ENCODE results near the gene ZNF732. TPM values are rescaled to one million over a fixed set of nuclear protein-coding genes. Genes with fewer than 3 reads are reported as not detected.

Gene ZNF732
- 1.6 and 2.0 TPM in 2 replicates for total RNA-seq

DNA sequence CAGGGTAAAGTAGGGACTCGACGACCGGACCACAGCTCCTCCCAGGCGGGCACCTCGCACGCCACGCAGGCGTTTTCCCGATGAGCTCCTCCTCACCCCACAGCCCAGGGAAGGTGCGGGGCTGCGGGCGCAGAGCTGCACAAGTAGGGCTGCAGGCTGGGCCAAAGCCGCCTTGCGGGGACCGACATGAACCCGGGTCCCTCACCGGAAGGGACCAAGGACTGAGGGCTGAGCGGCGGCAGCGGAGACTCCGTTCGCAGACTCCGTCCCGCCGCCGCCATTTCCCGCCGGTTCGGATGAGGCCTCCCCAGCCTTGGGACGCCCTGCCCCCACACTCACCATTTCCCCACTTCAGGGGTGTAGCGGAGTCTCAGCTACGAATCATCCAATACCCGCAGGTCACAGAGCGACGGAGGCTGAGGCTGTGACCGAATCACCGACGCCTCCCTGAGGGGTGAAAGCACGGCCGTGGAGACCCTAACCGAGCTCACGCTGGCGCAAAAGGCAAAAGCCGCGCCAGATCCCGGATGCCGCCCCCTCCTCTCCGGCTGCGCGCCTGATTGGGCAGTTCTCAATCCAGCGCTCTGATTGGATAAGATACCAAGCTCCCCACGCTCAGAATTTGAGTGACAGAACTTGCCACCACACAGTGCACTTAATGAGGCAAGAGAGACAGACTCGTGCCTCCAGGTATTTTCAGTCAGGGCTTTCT, at the start of gene ZNF732:
ZNF732 (minus strand) TSS at position 506 of the 712 bp plus-strand sequence; CDS start at position 342, 164 bp downstream.

GRCh38 chr4:337143-337931, 32.1 kb upstream of the ZNF732 start, which contains the start of gene ZNF141:
Gene ZNF141 (plus strand): TSS chr4:337814. CDS start chr4:337984, 170 bp downstream.

Other genes with a start within 250 kb of the ZNF732 start
- 5.2 and 7.9 TPM in 2 replicates for gene ZNF718, start 181.0 kb downstream of the ZNF732 start, total RNA-seq
- 2.5 and 2.7 TPM in 2 replicates for gene ZNF141, start 32.3 kb upstream of the ZNF732 start, total RNA-seq
- 9.9 and 13.9 TPM in 2 replicates for gene ZNF721, start 193.7 kb upstream of the ZNF732 start, total RNA-seq
- gene PIGG, start 193.7 kb upstream of the ZNF732 start, total RNA-seq: 30.7 and 30.8 TPM in 2 replicates